Natural killer cell (primary cell): ENCODE measurements around the gene ARRB1. TPM values are rescaled to one million over a fixed set of nuclear protein-coding genes. Genes with fewer than 3 reads are reported as not detected.

ENCODE experiments used
- ATAC-seq, 3 donors: fragments of 150-1000 bp in 2 of 3; fragments of 200-7000 bp in 1 of 3; cut with Tn5 transposase; 1 replicate in 1 of 3; 2 replicates in 2 of 3; pipeline ENCODE4 v1.10.0; 2021; ENCODE audit warnings: mild to moderate bottlenecking in 2 of 3, moderate library complexity in 2 of 3
- DNase-seq, 2 donors: peaks; one replicate each; pipeline versions ENCODE4 v3.0.0 to v3.0.0-alpha.2; 2013 to 2021; ENCODE audit warnings: mixed read lengths in 1 of 2
- H3K27ac ChIP-seq: one replicate; pipeline ENCODE4 v1.5.1; 2013; ENCODE audit warnings: mild to moderate bottlenecking, low read length
- H3K27me3 ChIP-seq: one replicate; pipeline ENCODE4 v1.6.1; 2013; ENCODE audit warnings: low read length; ENCODE audit not compliant: control insufficient read depth, insufficient read depth
- H3K36me3 ChIP-seq: one replicate; pipeline ENCODE4 v1.6.1; 2013; ENCODE audit warnings: low read length; ENCODE audit not compliant: control insufficient read depth, insufficient read depth
- H3K4me1 ChIP-seq: one replicate; pipeline ENCODE4 v1.6.1; 2013; ENCODE audit warnings: low read length; ENCODE audit not compliant: control insufficient read depth, insufficient read depth
- H3K4me3 ChIP-seq: one replicate; pipeline ENCODE4 v1.5.1; 2013; ENCODE audit warnings: low read length
- H3K9me3 ChIP-seq: one replicate; pipeline ENCODE4 v1.6.1; 2013; ENCODE audit warnings: low read length; ENCODE audit not compliant: control insufficient read depth, insufficient read depth
- H3K27ac Mint-ChIP-seq, 2 donors: one replicate each; pipeline ENCODE4 v1.8.0; 2022; ENCODE audit warnings: mild to moderate bottlenecking in 2 of 2, mixed read lengths in 2 of 2, moderate library complexity in 1 of 2
- H3K27me3 Mint-ChIP-seq, 2 donors: one replicate each; pipeline ENCODE4 v1.8.0; 2022; ENCODE audit warnings: low read depth in 2 of 2, mixed read lengths in 2 of 2
- H3K36me3 Mint-ChIP-seq: one replicate; pipeline ENCODE4 v1.8.0; 2022; ENCODE audit warnings: mixed read lengths
- H3K4me1 Mint-ChIP-seq, 2 donors: one replicate each; pipeline ENCODE4 v1.8.0; 2022; ENCODE audit warnings: mixed read lengths in 2 of 2
- H3K4me3 Mint-ChIP-seq: one replicate; pipeline ENCODE4 v1.8.0; 2022; ENCODE audit warnings: mild to moderate bottlenecking, moderate library complexity, mixed read lengths
- H3K9me3 Mint-ChIP-seq, 2 donors: one replicate each; pipeline ENCODE4 v1.8.0; 2022; ENCODE audit warnings: mixed read lengths in 2 of 2
- WGBS: methylation state at CpG from one replicate; pipeline ENCODE4 v1.1.7; 2013; ENCODE audit warnings: missing lambda C conversion rate; ENCODE audit not compliant: insufficient coverage; 5-methylcytosine and 5-hydroxymethylcytosine counted together
- intact Hi-C: fragments of 100-400 bp; cut with micrococcal nuclease; formaldehyde crosslinking; loops from one replicate; pipeline ENCODE4 v1.14.2; 2022
- total RNA-seq, 4 donors: library from RNA; stranded (reverse); fragments of 120-200 nt in 1 of 4; gene quantifications; one replicate each; pipeline versions ENCODE4 v1.2.3 to v1.2.4, GENCODE V29; 2013 to 2022
- TF ChIP-seq, protein P1 (sequence below): fragments of 200-600 bp; IDR thresholded peaks from one replicate; pipeline ENCODE4 v1.8.0; 2022; ENCODE audit warnings: antibody characterized with exemption

The ARRB1 gene
- total RNA-seq, 3 donors from 2014 or later (not counting 1 experiment from before 2014, with no cell fraction given), result 128 to 200 (median 174) TPM

- Mint-ChIP-seq H3K27me3 (no peaks in the 10 kb centered on the region), H3K9me3 (no peaks in the 10 kb centered on the region), H3K36me3 (peaks cover 9% of the 10 kb centered on the region), H3K4me1 (peaks cover 16 to 25% of the 10 kb centered on the region in 2 donors), H3K27ac (peak overlapping the region in 1 of 2 donors; percentile 18), H3K4me3 (no peak overlapping the region)
- intact Hi-C loops, result no loop called here
- Histone ChIP-seq H3K4me1 (peaks cover 31% of the 10 kb centered on the region), H3K9me3 (no peaks in the 10 kb centered on the region), H3K27me3 (no peaks in the 10 kb centered on the region), H3K27ac (no peak overlapping the region), H3K36me3 (peaks cover 51% of the 10 kb centered on the region), H3K4me3 (no peak overlapping the region)
- 94% methylated on average over 25 of the region's 25 CpGs for WGBS
- ATAC-seq, result no peak
- TF ChIP-seq, protein P1, sequence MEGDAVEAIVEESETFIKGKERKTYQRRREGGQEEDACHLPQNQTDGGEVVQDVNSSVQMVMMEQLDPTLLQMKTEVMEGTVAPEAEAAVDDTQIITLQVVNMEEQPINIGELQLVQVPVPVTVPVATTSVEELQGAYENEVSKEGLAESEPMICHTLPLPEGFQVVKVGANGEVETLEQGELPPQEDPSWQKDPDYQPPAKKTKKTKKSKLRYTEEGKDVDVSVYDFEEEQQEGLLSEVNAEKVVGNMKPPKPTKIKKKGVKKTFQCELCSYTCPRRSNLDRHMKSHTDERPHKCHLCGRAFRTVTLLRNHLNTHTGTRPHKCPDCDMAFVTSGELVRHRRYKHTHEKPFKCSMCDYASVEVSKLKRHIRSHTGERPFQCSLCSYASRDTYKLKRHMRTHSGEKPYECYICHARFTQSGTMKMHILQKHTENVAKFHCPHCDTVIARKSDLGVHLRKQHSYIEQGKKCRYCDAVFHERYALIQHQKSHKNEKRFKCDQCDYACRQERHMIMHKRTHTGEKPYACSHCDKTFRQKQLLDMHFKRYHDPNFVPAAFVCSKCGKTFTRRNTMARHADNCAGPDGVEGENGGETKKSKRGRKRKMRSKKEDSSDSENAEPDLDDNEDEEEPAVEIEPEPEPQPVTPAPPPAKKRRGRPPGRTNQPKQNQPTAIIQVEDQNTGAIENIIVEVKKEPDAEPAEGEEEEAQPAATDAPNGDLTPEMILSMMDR, result no peak
- no peak for DNase-seq
Measured at GRCh38 chr11:75268626-75269366, 82.7 kb downstream of the ARRB1 start.

DNA sequence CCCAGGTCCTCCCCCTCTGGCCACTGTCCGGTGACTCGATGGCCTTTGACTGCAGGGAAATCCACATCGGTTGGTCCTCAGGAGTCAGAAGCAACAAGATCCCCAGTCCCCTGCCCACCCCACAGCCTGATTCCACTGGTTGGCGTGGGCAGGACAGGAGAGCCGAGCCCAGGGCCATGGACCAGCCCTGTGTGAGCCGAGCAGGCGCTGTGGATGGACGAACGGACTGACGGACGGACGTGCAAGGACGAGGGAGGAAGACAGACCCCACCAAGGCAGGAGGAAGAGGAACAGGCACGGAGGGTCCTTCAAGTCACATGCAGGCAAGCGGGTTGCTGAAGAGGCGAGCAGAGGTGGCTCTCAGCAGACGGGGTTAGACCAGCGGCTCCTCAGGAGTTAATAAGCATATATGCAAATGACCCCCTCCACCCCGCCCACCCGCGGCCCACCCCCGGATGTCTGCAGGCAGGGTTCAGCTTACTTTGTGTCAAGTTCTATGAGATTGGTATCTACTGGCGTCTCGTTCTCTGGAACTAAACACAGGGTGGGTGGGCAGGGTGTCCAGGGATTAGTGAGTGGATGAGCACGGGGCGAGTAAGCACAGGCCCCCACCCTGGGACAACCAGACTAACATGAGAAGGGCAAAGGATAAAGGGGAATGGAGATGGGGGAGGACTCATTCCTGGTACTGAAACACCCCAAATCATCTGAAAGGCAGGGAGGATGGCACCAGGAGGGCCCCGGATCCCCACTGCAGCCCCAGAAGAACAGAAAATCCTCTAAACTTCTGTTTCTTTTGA is 84.1 kb downstream of the ARRB1 start:
- Histone ChIP-seq H3K36me3 (peaks cover 37% of the 10 kb centered on the region), H3K4me1 (peaks cover 33% of the 10 kb centered on the region), H3K27me3 (no peaks in the 10 kb centered on the region), H3K4me3 (no peak overlapping the region), H3K9me3 (no peaks in the 10 kb centered on the region), H3K27ac (no peak overlapping the region)
- ATAC-seq (no peak), DNase-seq (no peak)
- Mint-ChIP-seq H3K4me3 (no peak overlapping the region), H3K27ac (peak overlapping the region; percentile 74 to 93), H3K9me3 (no peaks in the 10 kb centered on the region), H3K27me3 (no peaks in the 10 kb centered on the region), H3K4me1 (peaks cover 22 to 33% of the 10 kb centered on the region in 2 donors), H3K36me3 (peaks cover 9% of the 10 kb centered on the region)
- WGBS, result 88% methylated on average over 26 of the region's 27 CpGs
- intact Hi-C loops, result no loop called here
- TF ChIP-seq, protein P1, result no peak

- DNase-seq, result no peak
- Mint-ChIP-seq H3K27ac (peak overlapping the region; percentile 74 to 93), H3K36me3 (peaks cover 3% of the 10 kb centered on the region), H3K9me3 (no peaks in the 10 kb centered on the region), H3K4me3 (no peak overlapping the region), H3K27me3 (no peaks in the 10 kb centered on the region), H3K4me1 (peaks cover 29 to 39% of the 10 kb centered on the region in 2 donors)
- H3K9me3 ChIP-seq, result no peaks in the 10 kb centered on the region
- H3K4me3 ChIP-seq, result no peak overlapping the region
- 85% methylated on average over 17 of the region's 17 CpGs for WGBS
- intact Hi-C loops, result no loop called here
- peaks cover 28% of the 10 kb centered on the region for H3K36me3 ChIP-seq
- ATAC-seq, result no peak
- H3K27ac ChIP-seq, result no peak overlapping the region
- H3K27me3 ChIP-seq, result no peaks in the 10 kb centered on the region
- peaks cover 47% of the 10 kb centered on the region for H3K4me1 ChIP-seq
- TF ChIP-seq, protein P1, result no peak
Measured at GRCh38 chr11:75265851-75266531, 85.5 kb downstream of the ARRB1 start.
